ENCODE measurements around the gene ALDOC. TPM values are rescaled to one million over a fixed set of nuclear protein-coding genes. Genes with fewer than 3 reads are reported as not detected.

Gene ALDOC
- total RNA-seq, 1 experiment from 2014 or later: 53.2 TPM

DNA sequence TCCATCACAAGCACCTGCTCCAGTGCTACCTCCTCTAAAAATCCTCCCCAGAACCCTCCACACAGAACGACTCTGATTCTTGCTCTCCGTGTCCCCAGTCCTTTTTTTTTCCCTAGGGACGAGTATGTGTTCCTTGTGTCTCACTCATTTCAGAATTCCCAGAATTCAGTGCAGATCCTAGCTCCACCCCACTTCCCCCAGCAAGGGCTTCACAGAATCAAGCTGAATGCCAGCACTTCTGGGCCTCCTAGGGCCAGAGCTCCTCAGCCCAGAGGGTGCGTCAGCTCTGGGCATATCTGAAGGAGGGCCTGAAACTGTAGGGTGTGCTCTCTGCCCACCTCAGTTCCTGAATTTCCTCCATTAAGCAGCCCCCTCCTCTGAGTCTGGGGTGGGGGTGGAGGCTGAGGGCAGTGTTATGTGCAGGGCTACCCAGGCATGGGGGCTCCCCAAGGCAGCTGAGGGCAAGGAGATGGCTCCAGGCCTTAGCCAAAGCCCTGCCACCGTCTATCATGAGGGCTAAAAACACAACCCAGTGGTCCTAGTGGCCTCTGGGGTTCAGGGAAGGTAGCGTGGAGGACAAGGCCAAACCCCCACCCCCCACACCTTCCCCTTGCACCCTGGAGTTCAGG lies 30.8 kb downstream of the ALDOC start:
- peaks cover under 1% of the 10 kb centered on the region; the same call in 1 of the 2 replicates for H3K27me3 Mint-ChIP-seq (ENCODE audit: low read depth)
- H3K79me1 ChIP-seq (ENCODE audit: insufficient read depth, low read depth, low read length, poor library complexity, severe bottlenecking): no peaks in the 10 kb centered on the region
- H3K18ac ChIP-seq (ENCODE audit: insufficient read length, low read depth, low read length): no peak overlapping the region
- no peak overlapping the region for H2BK20ac ChIP-seq (ENCODE audit: low read depth, low read length, poor library complexity, severe bottlenecking)
- no peak overlapping the region for H3K4me3 Mint-ChIP-seq
- H3K9me3 ChIP-seq (ENCODE audit: control insufficient read depth, low read depth, low read length): no peaks in the 10 kb centered on the region
- H4K5ac ChIP-seq (ENCODE audit: insufficient read length, low read depth, low read length): no peak overlapping the region
- TF ChIP-seq, protein P1, sequence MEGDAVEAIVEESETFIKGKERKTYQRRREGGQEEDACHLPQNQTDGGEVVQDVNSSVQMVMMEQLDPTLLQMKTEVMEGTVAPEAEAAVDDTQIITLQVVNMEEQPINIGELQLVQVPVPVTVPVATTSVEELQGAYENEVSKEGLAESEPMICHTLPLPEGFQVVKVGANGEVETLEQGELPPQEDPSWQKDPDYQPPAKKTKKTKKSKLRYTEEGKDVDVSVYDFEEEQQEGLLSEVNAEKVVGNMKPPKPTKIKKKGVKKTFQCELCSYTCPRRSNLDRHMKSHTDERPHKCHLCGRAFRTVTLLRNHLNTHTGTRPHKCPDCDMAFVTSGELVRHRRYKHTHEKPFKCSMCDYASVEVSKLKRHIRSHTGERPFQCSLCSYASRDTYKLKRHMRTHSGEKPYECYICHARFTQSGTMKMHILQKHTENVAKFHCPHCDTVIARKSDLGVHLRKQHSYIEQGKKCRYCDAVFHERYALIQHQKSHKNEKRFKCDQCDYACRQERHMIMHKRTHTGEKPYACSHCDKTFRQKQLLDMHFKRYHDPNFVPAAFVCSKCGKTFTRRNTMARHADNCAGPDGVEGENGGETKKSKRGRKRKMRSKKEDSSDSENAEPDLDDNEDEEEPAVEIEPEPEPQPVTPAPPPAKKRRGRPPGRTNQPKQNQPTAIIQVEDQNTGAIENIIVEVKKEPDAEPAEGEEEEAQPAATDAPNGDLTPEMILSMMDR (conservative IDR thresholded peaks at IDR 0.05): no peak
- no peaks in the 10 kb centered on the region for H3K27me3 ChIP-seq (ENCODE audit: insufficient read depth, low read length)
- H3K36me3 Mint-ChIP-seq (ENCODE audit: insufficient read depth in 1 of 3, low read depth in 3 of 3): peaks cover 2 to 6% (median 3%) of the 10 kb centered on the region in 3 experiments; a peak in 4 of 7 replicates
- no peak overlapping the region for H2AFZ ChIP-seq (ENCODE audit: low read length)
- H2BK12ac ChIP-seq (ENCODE audit: insufficient read length, low read depth, low read length): no peak overlapping the region
- H2BK15ac ChIP-seq (ENCODE audit: low read depth, low read length): no peak overlapping the region
- H4K20me1 ChIP-seq (ENCODE audit: control insufficient read depth, insufficient read depth, insufficient read length): no peaks in the 10 kb centered on the region
- peaks cover 8% of the 10 kb centered on the region; the same call in 1 of the 2 replicates for H3K4me1 ChIP-seq (ENCODE audit: insufficient read depth, low read length)
- no peak overlapping the region for H3K23ac ChIP-seq (ENCODE audit: insufficient read length, low read depth, low read length)
- H3K4ac ChIP-seq (ENCODE audit: low read depth, low read length): no peak overlapping the region
- H4K8ac ChIP-seq (replicated peaks; ENCODE audit: insufficient read length, low read depth, low read length): no peak overlapping the region
- H4K91ac ChIP-seq (ENCODE audit: insufficient read length, low read depth, low read length): no peak overlapping the region
- H3K9ac ChIP-seq (ENCODE audit: extremely low read depth, insufficient read length, low read length): no peak overlapping the region
- no peak overlapping the region for H2BK5ac ChIP-seq (ENCODE audit: insufficient read length, low read length)
- WGBS (ENCODE audit: extremely low coverage, insufficient read length, low lambda C conversion rate): no CpG with 5 or more reads among the region's 6 CpGs
- H3K27ac ChIP-seq (ENCODE audit: insufficient read length, low read depth, low read length): no peak overlapping the region
- no peak overlapping the region for H3K4me2 ChIP-seq (ENCODE audit: insufficient read depth, insufficient read length, low read length)
- no peak overlapping the region for H2AK5ac ChIP-seq (ENCODE audit: insufficient read length, low read length)
- no peak for DNase-seq
- H3K4me1 Mint-ChIP-seq: peaks cover 27 to 54% of the 10 kb centered on the region in 2 experiments
- H3K56ac ChIP-seq (ENCODE audit: insufficient read length, low read depth, low read length): no peak overlapping the region
- H3K79me2 ChIP-seq (ENCODE audit: insufficient read depth, low read length): no peaks in the 10 kb centered on the region
- no peaks in the 10 kb centered on the region for H3K23me2 ChIP-seq (ENCODE audit: insufficient read length, low read depth, low read length, poor library complexity, severe bottlenecking)
- H2BK120ac ChIP-seq (ENCODE audit: low read depth, low read length, poor library complexity, severe bottlenecking): no peak overlapping the region
- H3T11ph ChIP-seq (ENCODE audit: low read length): no peak overlapping the region
- no peak overlapping the region for H3K14ac ChIP-seq (ENCODE audit: insufficient read depth, low read length)
- H3K9me3 Mint-ChIP-seq: no peaks in the 10 kb centered on the region
- H3K27ac Mint-ChIP-seq: peak overlapping the region; percentile 1 to 31 (median 5); a peak in 4 of 7 replicates

Measured in H9 (cell line).